Astrocyte (in vitro differentiated cells and primary cell): ENCODE measurements around the gene RUNX1.

Source experiments
- EZH2 ChIP-seq: IDR thresholded peaks from 2 replicates; pipeline ENCODE4 v1.6.1; 2012; ENCODE audit warnings: mild to moderate bottlenecking, low read length, inconsistent platforms; ENCODE audit not compliant: insufficient read depth
- TF ChIP-seq, protein P1 (sequence below): IDR thresholded peaks from 2 replicates; pipeline ENCODE4 v1.5.1; 2011; ENCODE audit warnings: low read depth, mild to moderate bottlenecking, inconsistent platforms, low read length, moderate library complexity; ENCODE audit not compliant: insufficient read depth

DNA sequence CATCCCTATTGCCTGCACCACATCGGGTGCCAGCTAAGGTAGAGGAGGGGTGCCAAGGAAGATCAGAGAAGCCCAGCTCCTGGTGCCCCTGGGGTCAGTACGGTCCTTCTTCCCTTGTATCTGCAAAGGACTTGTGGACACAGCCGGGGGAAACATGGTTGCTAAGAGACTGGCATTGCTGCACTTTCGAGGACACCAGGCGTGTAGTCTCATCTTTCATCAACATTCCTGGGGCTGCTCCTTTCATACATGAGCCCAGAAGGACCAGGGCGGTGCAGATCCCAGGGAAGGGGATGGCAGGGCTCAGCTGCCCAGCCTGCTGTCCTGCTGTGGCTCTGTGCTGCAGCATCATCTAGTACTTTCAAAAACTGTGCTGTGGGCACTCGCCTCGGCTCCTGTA, 61.0 kb downstream of the RUNX1 start:
- TF ChIP-seq, protein P1, sequence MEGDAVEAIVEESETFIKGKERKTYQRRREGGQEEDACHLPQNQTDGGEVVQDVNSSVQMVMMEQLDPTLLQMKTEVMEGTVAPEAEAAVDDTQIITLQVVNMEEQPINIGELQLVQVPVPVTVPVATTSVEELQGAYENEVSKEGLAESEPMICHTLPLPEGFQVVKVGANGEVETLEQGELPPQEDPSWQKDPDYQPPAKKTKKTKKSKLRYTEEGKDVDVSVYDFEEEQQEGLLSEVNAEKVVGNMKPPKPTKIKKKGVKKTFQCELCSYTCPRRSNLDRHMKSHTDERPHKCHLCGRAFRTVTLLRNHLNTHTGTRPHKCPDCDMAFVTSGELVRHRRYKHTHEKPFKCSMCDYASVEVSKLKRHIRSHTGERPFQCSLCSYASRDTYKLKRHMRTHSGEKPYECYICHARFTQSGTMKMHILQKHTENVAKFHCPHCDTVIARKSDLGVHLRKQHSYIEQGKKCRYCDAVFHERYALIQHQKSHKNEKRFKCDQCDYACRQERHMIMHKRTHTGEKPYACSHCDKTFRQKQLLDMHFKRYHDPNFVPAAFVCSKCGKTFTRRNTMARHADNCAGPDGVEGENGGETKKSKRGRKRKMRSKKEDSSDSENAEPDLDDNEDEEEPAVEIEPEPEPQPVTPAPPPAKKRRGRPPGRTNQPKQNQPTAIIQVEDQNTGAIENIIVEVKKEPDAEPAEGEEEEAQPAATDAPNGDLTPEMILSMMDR: no peak
- no peak for TF ChIP-seq EZH2
